A549 (cell line): ENCODE results near the gene GSKIP.

Experiments used
- CEBPB ChIP-seq, 2 experiments: fragments of >200 bp in 1 of 2; sonication (Bioruptor Twin) in 1 of 2; formaldehyde crosslinking in 1 of 2; IDR thresholded peaks; 2 replicates each; pipeline ENCODE4 v1.6.1; 2012 to 2016
- ESRRA ChIP-seq: fragments of 150-350 bp; IDR thresholded peaks from 2 replicates; pipeline ENCODE4 v1.6.1; 2014; ENCODE audit warnings: mild to moderate bottlenecking, low read length, borderline replicate concordance
- KDM5A ChIP-seq: fragments of 200-600 bp; sonication (generic); IDR thresholded peaks from 2 replicates; pipeline ENCODE4 v1.6.1; 2016; ENCODE audit warnings: antibody characterized with exemption, mild to moderate bottlenecking
- MYC ChIP-seq: IDR thresholded peaks from 2 replicates; pipeline ENCODE4 v1.6.1; 2012; ENCODE audit warnings: mild to moderate bottlenecking, inconsistent platforms, low read length, improper control_type of control experiment, borderline replicate concordance
- NR3C1 ChIP-seq: fragments of >200 bp; sonication (Bioruptor Twin); formaldehyde crosslinking; IDR thresholded peaks from 3 replicates; pipeline ENCODE4 v1.6.1; 2017
- POLR2A ChIP-seq: IDR thresholded peaks from 2 replicates; pipeline ENCODE4 v1.6.1; 2012; ENCODE audit warnings: mild to moderate bottlenecking, low read length
- RAD21 ChIP-seq, 2 experiments: fragments of >200 bp in 1 of 2; sonication (Bioruptor Twin) in 1 of 2; formaldehyde crosslinking in 1 of 2; IDR thresholded peaks in 1 of 2; conservative IDR thresholded peaks in 1 of 2; 2 replicates in 1 of 2; 3 replicates in 1 of 2; pipeline ENCODE4 v1.6.1; 2012 to 2018; ENCODE audit warnings: inconsistent platforms in 1 of 2
- RNF2 ChIP-seq: fragments of 200-600 bp; sonication (generic); IDR thresholded peaks from 2 replicates; pipeline ENCODE4 v1.6.1; 2016; ENCODE audit warnings: low read depth, mild to moderate bottlenecking, antibody characterized with exemption, moderate library complexity, borderline replicate concordance
- TF ChIP-seq, protein P1 (sequence below): fragments of >200 bp; sonication (Bioruptor Twin); formaldehyde crosslinking; IDR thresholded peaks from 3 replicates; pipeline ENCODE4 v1.5.1; 2016
- TF ChIP-seq, protein P2 (sequence below): IDR thresholded peaks from 2 replicates; pipeline ENCODE4 v1.6.1; 2012; ENCODE audit warnings: low read depth, borderline replicate concordance
- TF ChIP-seq, protein P3 (sequence below): fragments of 450-650 bp; IDR thresholded peaks from 2 replicates; pipeline ENCODE4 v1.6.1; 2014; ENCODE audit warnings: antibody characterized with exemption
- TF ChIP-seq, protein P4 (sequence below): IDR thresholded peaks from 2 replicates; pipeline ENCODE4 v1.6.1; 2012

DNA sequence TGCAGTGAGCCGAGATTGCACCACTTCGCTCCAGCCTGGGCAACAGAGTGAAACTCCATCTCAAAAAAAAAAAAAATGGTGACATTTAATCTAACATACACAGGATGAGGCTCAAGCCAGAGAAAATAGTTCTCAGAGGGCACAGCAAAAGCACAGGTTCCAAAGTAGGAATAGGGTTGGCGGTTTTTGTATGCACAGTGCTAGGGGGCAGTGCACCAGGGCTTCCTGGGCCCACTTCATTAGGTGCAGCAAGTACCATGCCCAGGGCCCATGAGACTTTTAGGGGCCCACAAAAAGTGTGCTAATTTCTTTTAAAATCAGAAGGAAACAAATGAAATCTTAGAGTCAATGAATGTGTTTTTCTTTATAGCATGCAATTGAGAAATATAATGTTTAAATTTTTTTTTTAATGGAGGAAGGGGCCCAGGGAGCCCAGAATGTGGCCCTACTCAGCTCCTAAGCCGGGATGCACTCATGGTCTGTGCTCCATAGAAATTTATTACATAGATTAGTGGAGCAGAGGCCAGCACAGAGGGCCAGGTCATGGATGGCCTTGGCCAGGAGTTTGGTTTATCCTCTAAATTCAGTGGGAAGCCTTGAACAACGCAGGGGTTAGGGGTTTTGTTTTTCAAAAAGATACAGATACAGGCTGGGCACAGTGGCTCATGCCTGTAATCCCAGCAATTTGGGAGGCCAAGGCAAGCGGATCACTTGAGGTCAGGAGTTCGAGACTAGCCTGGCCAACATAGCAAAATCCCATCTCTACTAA lies 30.9 kb downstream of the GSKIP start:
- TF ChIP-seq, protein P1, sequence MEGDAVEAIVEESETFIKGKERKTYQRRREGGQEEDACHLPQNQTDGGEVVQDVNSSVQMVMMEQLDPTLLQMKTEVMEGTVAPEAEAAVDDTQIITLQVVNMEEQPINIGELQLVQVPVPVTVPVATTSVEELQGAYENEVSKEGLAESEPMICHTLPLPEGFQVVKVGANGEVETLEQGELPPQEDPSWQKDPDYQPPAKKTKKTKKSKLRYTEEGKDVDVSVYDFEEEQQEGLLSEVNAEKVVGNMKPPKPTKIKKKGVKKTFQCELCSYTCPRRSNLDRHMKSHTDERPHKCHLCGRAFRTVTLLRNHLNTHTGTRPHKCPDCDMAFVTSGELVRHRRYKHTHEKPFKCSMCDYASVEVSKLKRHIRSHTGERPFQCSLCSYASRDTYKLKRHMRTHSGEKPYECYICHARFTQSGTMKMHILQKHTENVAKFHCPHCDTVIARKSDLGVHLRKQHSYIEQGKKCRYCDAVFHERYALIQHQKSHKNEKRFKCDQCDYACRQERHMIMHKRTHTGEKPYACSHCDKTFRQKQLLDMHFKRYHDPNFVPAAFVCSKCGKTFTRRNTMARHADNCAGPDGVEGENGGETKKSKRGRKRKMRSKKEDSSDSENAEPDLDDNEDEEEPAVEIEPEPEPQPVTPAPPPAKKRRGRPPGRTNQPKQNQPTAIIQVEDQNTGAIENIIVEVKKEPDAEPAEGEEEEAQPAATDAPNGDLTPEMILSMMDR = no peak
- TF ChIP-seq CEBPB (IDR thresholded peaks at IDR 0.05) (no peak), POLR2A (no peak), RAD21 (conservative IDR thresholded peaks at IDR 0.05 in 1 of 2, IDR thresholded peaks at IDR 0.05 in 1 of 2) (no peak), MYC (no peak), ESRRA (no peak), KDM5A (no peak), RNF2 (no peak), NR3C1 (no peak)
- TF ChIP-seq, protein P2, sequence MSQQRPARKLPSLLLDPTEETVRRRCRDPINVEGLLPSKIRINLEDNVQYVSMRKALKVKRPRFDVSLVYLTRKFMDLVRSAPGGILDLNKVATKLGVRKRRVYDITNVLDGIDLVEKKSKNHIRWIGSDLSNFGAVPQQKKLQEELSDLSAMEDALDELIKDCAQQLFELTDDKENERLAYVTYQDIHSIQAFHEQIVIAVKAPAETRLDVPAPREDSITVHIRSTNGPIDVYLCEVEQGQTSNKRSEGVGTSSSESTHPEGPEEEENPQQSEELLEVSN = no peak
- TF ChIP-seq, protein P3, sequence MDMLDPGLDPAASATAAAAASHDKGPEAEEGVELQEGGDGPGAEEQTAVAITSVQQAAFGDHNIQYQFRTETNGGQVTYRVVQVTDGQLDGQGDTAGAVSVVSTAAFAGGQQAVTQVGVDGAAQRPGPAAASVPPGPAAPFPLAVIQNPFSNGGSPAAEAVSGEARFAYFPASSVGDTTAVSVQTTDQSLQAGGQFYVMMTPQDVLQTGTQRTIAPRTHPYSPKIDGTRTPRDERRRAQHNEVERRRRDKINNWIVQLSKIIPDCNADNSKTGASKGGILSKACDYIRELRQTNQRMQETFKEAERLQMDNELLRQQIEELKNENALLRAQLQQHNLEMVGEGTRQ = no peak
- TF ChIP-seq, protein P4, sequence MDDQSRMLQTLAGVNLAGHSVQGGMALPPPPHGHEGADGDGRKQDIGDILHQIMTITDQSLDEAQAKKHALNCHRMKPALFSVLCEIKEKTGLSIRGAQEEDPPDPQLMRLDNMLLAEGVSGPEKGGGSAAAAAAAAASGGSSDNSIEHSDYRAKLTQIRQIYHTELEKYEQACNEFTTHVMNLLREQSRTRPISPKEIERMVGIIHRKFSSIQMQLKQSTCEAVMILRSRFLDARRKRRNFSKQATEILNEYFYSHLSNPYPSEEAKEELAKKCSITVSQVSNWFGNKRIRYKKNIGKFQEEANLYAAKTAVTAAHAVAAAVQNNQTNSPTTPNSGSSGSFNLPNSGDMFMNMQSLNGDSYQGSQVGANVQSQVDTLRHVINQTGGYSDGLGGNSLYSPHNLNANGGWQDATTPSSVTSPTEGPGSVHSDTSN = no peak
